ENCODE results near the gene CSTF1. TPM values are rescaled to one million over a fixed set of nuclear protein-coding genes. Genes with fewer than 3 reads are reported as not detected.

The CSTF1 gene
- total RNA-seq, 1 donor from 2014 or later: 16.9 TPM

- TF ChIP-seq, protein P1, sequence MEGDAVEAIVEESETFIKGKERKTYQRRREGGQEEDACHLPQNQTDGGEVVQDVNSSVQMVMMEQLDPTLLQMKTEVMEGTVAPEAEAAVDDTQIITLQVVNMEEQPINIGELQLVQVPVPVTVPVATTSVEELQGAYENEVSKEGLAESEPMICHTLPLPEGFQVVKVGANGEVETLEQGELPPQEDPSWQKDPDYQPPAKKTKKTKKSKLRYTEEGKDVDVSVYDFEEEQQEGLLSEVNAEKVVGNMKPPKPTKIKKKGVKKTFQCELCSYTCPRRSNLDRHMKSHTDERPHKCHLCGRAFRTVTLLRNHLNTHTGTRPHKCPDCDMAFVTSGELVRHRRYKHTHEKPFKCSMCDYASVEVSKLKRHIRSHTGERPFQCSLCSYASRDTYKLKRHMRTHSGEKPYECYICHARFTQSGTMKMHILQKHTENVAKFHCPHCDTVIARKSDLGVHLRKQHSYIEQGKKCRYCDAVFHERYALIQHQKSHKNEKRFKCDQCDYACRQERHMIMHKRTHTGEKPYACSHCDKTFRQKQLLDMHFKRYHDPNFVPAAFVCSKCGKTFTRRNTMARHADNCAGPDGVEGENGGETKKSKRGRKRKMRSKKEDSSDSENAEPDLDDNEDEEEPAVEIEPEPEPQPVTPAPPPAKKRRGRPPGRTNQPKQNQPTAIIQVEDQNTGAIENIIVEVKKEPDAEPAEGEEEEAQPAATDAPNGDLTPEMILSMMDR (IDR thresholded peaks at IDR 0.05; ENCODE audit: borderline replicate concordance): no peak
- no peak for DNase-seq
- no peak overlapping the region for H3K4me3 ChIP-seq
- peaks cover 18% of the 10 kb centered on the region for H3K4me1 ChIP-seq
- no peaks in the 10 kb centered on the region for H3K9me3 ChIP-seq (replicated peaks)
- intact Hi-C loops (cut with micrococcal nuclease): no loop called here
- no peak overlapping the region for H3K27ac ChIP-seq (replicated peaks)
- no peaks in the 10 kb centered on the region for H3K27me3 ChIP-seq (ENCODE audit: low read depth)
- H3K36me3 ChIP-seq: no peaks in the 10 kb centered on the region
Measured at GRCh38 chr20:56420940-56421688, 28.7 kb downstream of the CSTF1 start.

DNA sequence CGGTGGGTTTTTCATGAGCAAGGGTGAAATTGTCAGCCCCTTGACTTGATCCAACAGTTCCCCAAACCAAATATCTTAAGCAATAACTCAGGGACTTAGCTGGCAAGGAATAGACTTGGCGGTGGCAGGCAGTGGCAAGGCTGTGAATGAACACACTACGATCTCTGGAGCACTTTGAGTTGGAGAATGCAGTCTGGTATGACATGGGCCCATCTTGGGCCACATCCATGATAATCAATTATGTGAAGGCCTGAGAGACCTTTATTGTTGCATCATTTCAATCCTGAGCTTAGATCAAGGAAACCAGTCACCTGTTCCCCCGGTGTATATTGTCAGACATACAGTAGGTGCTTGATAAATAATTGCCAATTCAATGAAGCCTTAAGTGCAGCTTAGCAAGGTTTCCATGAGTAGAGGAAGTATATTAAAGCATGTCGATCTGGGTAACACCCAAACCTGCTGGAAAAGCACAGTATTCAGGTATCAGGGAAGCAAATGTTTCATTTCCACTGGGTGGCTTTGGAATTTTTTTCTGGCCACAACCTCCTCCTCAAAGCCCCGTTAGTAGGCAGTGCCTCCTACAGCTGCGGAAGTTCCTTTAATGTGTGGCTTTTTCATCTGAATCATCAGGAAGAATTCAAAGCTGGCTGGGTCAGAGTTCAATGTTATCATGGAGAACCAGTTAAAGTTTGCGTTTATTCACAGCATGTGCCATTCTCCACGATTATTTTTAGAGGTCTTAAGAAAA, 29.8 kb downstream of the CSTF1 start:
- H3K9me3 ChIP-seq (replicated peaks): no peaks in the 10 kb centered on the region
- peaks cover 18% of the 10 kb centered on the region for H3K4me1 ChIP-seq
- TF ChIP-seq, protein P1 (IDR thresholded peaks at IDR 0.05; ENCODE audit: borderline replicate concordance): no peak
- H3K36me3 ChIP-seq: no peaks in the 10 kb centered on the region
- H3K4me3 ChIP-seq: no peak overlapping the region
- intact Hi-C loops (cut with micrococcal nuclease): no loop called here
- peak overlapping the region; percentile 53 for H3K27ac ChIP-seq (replicated peaks)
- H3K27me3 ChIP-seq (ENCODE audit: low read depth): no peaks in the 10 kb centered on the region
- no peak for DNase-seq

GRCh38 chr20:56422824-56423189, 30.4 kb downstream of the CSTF1 start:
- no peaks in the 10 kb centered on the region for H3K9me3 ChIP-seq (replicated peaks)
- H3K36me3 ChIP-seq: no peaks in the 10 kb centered on the region
- no peak overlapping the region for H3K4me3 ChIP-seq
- intact Hi-C loops (cut with micrococcal nuclease): no loop called here
- TF ChIP-seq, protein P1 (IDR thresholded peaks at IDR 0.05; ENCODE audit: borderline replicate concordance): no peak
- H3K27me3 ChIP-seq (ENCODE audit: low read depth): no peaks in the 10 kb centered on the region
- no peak for DNase-seq
- H3K4me1 ChIP-seq: peaks cover 18% of the 10 kb centered on the region
- peak overlapping the region; percentile 53 for H3K27ac ChIP-seq (replicated peaks)

DNA sequence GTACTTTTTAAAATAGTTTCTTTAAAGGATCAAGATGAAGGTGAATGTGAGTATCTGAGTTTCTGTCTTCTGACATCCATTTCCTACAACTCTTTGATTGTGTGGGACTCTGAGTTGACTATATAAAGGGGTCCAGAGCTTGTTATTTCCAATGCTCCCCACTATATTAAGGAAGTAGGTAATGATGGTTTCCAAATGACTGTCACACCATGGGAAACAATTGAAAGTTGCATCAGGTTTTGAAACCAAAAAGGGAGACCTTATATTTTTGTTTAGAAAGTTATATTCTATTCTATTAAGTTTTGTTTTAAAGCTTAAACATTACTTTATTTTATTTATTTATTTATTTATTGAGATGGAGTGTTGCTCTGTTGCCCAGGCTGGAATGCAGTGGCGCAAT, 30.8 kb downstream of the CSTF1 start:
- Histone ChIP-seq H3K36me3 (no peaks in the 10 kb centered on the region), H3K9me3 (replicated peaks) (no peaks in the 10 kb centered on the region), H3K27me3 (ENCODE audit: low read depth) (no peaks in the 10 kb centered on the region), H3K27ac (replicated peaks) (peak overlapping the region; percentile 53), H3K4me1 (peaks cover 18% of the 10 kb centered on the region), H3K4me3 (no peak overlapping the region)
- intact Hi-C loops (cut with micrococcal nuclease): no loop called here
- DNase-seq: no peak
- TF ChIP-seq, protein P1 (IDR thresholded peaks at IDR 0.05; ENCODE audit: borderline replicate concordance): no peak

GRCh38 chr20:56423886-56424285, 31.4 kb downstream of the CSTF1 start:
- TF ChIP-seq, protein P1 (IDR thresholded peaks at IDR 0.05; ENCODE audit: borderline replicate concordance): no peak
- intact Hi-C loops (cut with micrococcal nuclease): no loop called here
- Histone ChIP-seq H3K4me1 (peaks cover 18% of the 10 kb centered on the region), H3K27ac (replicated peaks) (no peak overlapping the region), H3K36me3 (no peaks in the 10 kb centered on the region), H3K4me3 (no peak overlapping the region), H3K9me3 (replicated peaks) (no peaks in the 10 kb centered on the region), H3K27me3 (ENCODE audit: low read depth) (no peaks in the 10 kb centered on the region)
- DNase-seq: no peak
